SU-DHL-6 (cell line): Measurements from ENCODE around the gene SOX5.

ENCODE experiments used
- H2AFZ ChIP-seq: fragments of 200-600 bp; sonication (generic); 2 replicates; pipeline ENCODE4 v1.6.1; 2014; ENCODE audit warnings: low read depth, mild to moderate bottlenecking, moderate library complexity, mixed read lengths, antibody characterized with exemption, low read length; ENCODE audit not compliant: severe bottlenecking
- H3F3A ChIP-seq: fragments of 200-600 bp; shearing (Covaris generic); 2 replicates; pipeline ENCODE4 v1.6.0; 2016; ENCODE audit warnings: antibody characterized with exemption, mild to moderate bottlenecking; ENCODE audit not compliant: insufficient read depth
- H3K27ac ChIP-seq: fragments of 200-600 bp; sonication (generic); 2 replicates; pipeline ENCODE4 v1.5.1; 2016; ENCODE audit warnings: low read depth, mild to moderate bottlenecking, low read length, moderate library complexity, mixed read lengths
- H3K27me3 ChIP-seq: fragments of 200-600 bp; sonication (generic), shearing (Covaris generic); 2 replicates; pipeline ENCODE4 v1.6.0; 2014; ENCODE audit warnings: mild to moderate bottlenecking, low read length
- H3K36me3 ChIP-seq: fragments of 200-600 bp; sonication (generic); 2 replicates; pipeline ENCODE4 v1.6.1; 2014; ENCODE audit warnings: mild to moderate bottlenecking, low read length, mixed read lengths
- H3K4me2 ChIP-seq: fragments of 300-600, 200-600 bp; shearing (Covaris generic), sonication (generic); 2 replicates; pipeline ENCODE4 v1.6.0; 2014; ENCODE audit warnings: low read length, low read depth, mild to moderate bottlenecking; ENCODE audit not compliant: poor library complexity, severe bottlenecking
- H3K4me3 ChIP-seq: fragments of 200-600 bp; sonication (generic); 2 replicates; pipeline ENCODE4 v1.5.1; 2014; ENCODE audit warnings: antibody characterized with exemption, low read length, mild to moderate bottlenecking, mixed read lengths; ENCODE audit not compliant: insufficient read depth, poor library complexity, severe bottlenecking
- H3K79me2 ChIP-seq: fragments of 200-600 bp; sonication (generic); 2 replicates; pipeline ENCODE4 v1.6.1; 2014; ENCODE audit warnings: mild to moderate bottlenecking, low read length, moderate library complexity; ENCODE audit not compliant: insufficient read depth
- H3K9ac ChIP-seq: fragments of 200-600 bp; sonication (generic); 2 replicates; pipeline ENCODE4 v1.7.0; 2014; ENCODE audit warnings: mild to moderate bottlenecking, low read length
- H3K9me2 ChIP-seq: fragments of 200-600 bp; sonication (generic); replicated peaks from 2 replicates; pipeline ENCODE4 v1.6.1; 2014; ENCODE audit warnings: low read length; ENCODE audit not compliant: insufficient read depth
- H3K9me3 ChIP-seq: fragments of 200-600 bp; sonication (generic); 2 replicates; pipeline ENCODE4 v1.6.1; 2014; ENCODE audit warnings: low read length, mixed read lengths; ENCODE audit not compliant: insufficient read depth
- H4K20me1 ChIP-seq: fragments of 200-600 bp; sonication (generic); 2 replicates; pipeline ENCODE4 v1.6.1; 2014; ENCODE audit warnings: low read depth, mild to moderate bottlenecking, antibody characterized with exemption, low read length, moderate library complexity, mixed read lengths
- CTCF ChIP-seq: fragments of 200-600 bp; sonication (generic); IDR thresholded peaks from one replicate; pipeline ENCODE4 v1.5.1; 2017; ENCODE audit warnings: antibody characterized with exemption, mild to moderate bottlenecking, low read length, moderate library complexity; ENCODE audit not compliant: insufficient read depth, poor library complexity, severe bottlenecking
- EZH2phosphoT487 ChIP-seq: fragments of 200-600 bp; sonication (generic), shearing (Covaris generic); conservative IDR thresholded peaks from 2 replicates; pipeline ENCODE4 v1.6.1; 2018; ENCODE audit warnings: mild to moderate bottlenecking, antibody characterized with exemption, low read length, moderate library complexity, mixed read lengths

The SOX5 gene

GRCh38 chr12:23684121-23684520 lies 265.3 kb downstream of the SOX5 start:
- no peak overlapping the region for H3K4me3 ChIP-seq

GRCh38 chr12:23681237-23681636 lies 268.2 kb downstream of the SOX5 start:
- H3K9ac ChIP-seq: no peak overlapping the region
- no peak overlapping the region for H3K4me2 ChIP-seq
- H3K27ac ChIP-seq: no peak overlapping the region
- TF ChIP-seq CTCF (no peak), EZH2phosphoT487 (no peak)
- no peaks in the 10 kb centered on the region for H3K36me3 ChIP-seq
- H4K20me1 ChIP-seq: no peaks in the 10 kb centered on the region
- no peaks in the 10 kb centered on the region for H3K27me3 ChIP-seq
- H2AFZ ChIP-seq: no peak overlapping the region
- no peak overlapping the region for H3K4me3 ChIP-seq
- H3K9me2 ChIP-seq: no peaks in the 10 kb centered on the region
- H3K79me2 ChIP-seq: no peaks in the 10 kb centered on the region
- H3F3A ChIP-seq: no peaks in the 10 kb centered on the region
- no peaks in the 10 kb centered on the region for H3K9me3 ChIP-seq

More at GRCh38 chr12:23684121-23684520, 265.3 kb downstream of the SOX5 start:
- Histone ChIP-seq H3K36me3 (no peaks in the 10 kb centered on the region), H3K9me3 (no peaks in the 10 kb centered on the region), H3K79me2 (no peaks in the 10 kb centered on the region), H3K4me2 (no peak overlapping the region), H3K9ac (no peak overlapping the region), H4K20me1 (no peaks in the 10 kb centered on the region), H3K9me2 (no peaks in the 10 kb centered on the region), H3F3A (no peaks in the 10 kb centered on the region), H2AFZ (no peak overlapping the region), H3K27ac (no peak overlapping the region), H3K27me3 (no peaks in the 10 kb centered on the region)
- no peak for TF ChIP-seq CTCF
- TF ChIP-seq EZH2phosphoT487: no peak

- Histone ChIP-seq H3K27me3 (no peaks in the 10 kb centered on the region), H3K4me2 (no peak overlapping the region), H2AFZ (no peak overlapping the region), H3K79me2 (no peaks in the 10 kb centered on the region), H3F3A (no peaks in the 10 kb centered on the region), H4K20me1 (no peaks in the 10 kb centered on the region), H3K27ac (no peak overlapping the region), H3K4me3 (no peak overlapping the region), H3K9ac (no peak overlapping the region), H3K36me3 (no peaks in the 10 kb centered on the region), H3K9me3 (no peaks in the 10 kb centered on the region), H3K9me2 (no peaks in the 10 kb centered on the region)
- no peak for TF ChIP-seq EZH2phosphoT487
- no peak for TF ChIP-seq CTCF
Measured at GRCh38 chr12:23674064-23674463, 275.4 kb downstream of the SOX5 start.

- H3K9me3 ChIP-seq: no peaks in the 10 kb centered on the region
- TF ChIP-seq CTCF (no peak), EZH2phosphoT487 (no peak)
- H3K27ac ChIP-seq: no peak overlapping the region
- no peaks in the 10 kb centered on the region for H3K79me2 ChIP-seq
- no peaks in the 10 kb centered on the region for H3K27me3 ChIP-seq
- H4K20me1 ChIP-seq: no peaks in the 10 kb centered on the region
- no peak overlapping the region for H2AFZ ChIP-seq
- H3K4me2 ChIP-seq: no peak overlapping the region
- H3K36me3 ChIP-seq: no peaks in the 10 kb centered on the region
- H3K9me2 ChIP-seq: no peaks in the 10 kb centered on the region
- no peak overlapping the region for H3K9ac ChIP-seq
- H3F3A ChIP-seq: no peaks in the 10 kb centered on the region
- no peak overlapping the region for H3K4me3 ChIP-seq
Measured at GRCh38 chr12:23671881-23672280, 277.6 kb downstream of the SOX5 start.
